GM19023 (cell line): Measurements from ENCODE around the gene MYCL.
"Not testable (repeated sequence)": the region's sequence is repeated elsewhere in the genome, so short reads cannot be mapped to it uniquely, and the experiment has no call there.

ENCODE experiments used
- ATAC-seq: cut with Tn5 transposase; IDR thresholded peaks from one replicate; pipeline ENCODE4 v1.9.1; 2021; ENCODE audit warnings: mild to moderate bottlenecking, moderate library complexity; ENCODE audit not compliant: unreplicated experiment

Gene MYCL

GRCh38 chr1:39919545-39919944 lies 17.8 kb upstream of the MYCL start:
- ATAC-seq, result no peak

- ATAC-seq, result no peak
Measured at GRCh38 chr1:39917825-39918224, 16.1 kb upstream of the MYCL start.

GRCh38 chr1:39915499-39916129 lies 13.9 kb upstream of the MYCL start:
- ATAC-seq, result no peak

GRCh38 chr1:39913136-39913535 lies 11.4 kb upstream of the MYCL start:
- ATAC-seq, result not testable (repeated sequence)

- ATAC-seq, result no peak
Measured at GRCh38 chr1:39910263-39910662, 8.5 kb upstream of the MYCL start.

- ATAC-seq, result no peak
Measured at GRCh38 chr1:39908534-39908933, 6.8 kb upstream of the MYCL start.

- ATAC-seq, result no peak
Measured at GRCh38 chr1:39907528-39908453, 6.1 kb upstream of the MYCL start.

- ATAC-seq, result no peak
Measured at GRCh38 chr1:39905172-39905571, 3.5 kb upstream of the MYCL start.

- ATAC-seq, result no peak
Measured at GRCh38 chr1:39902460-39902807, 717 bp upstream of the MYCL start.

GRCh38 chr1:39901464-39901713 lies 328 bp downstream of the MYCL start:
- peak; percentile 3 for ATAC-seq

- ATAC-seq, result peak; percentile 2
Measured at GRCh38 chr1:39900662-39901463, 854 bp downstream of the MYCL start.

- no peak for ATAC-seq
Measured at GRCh38 chr1:39899611-39900538, 1.8 kb downstream of the MYCL start.

GRCh38 chr1:39898648-39899603 lies 2.8 kb downstream of the MYCL start:
- no peak for ATAC-seq

- no peak for ATAC-seq
Measured at GRCh38 chr1:39898191-39898590, 3.5 kb downstream of the MYCL start.

GRCh38 chr1:39896909-39897685 lies 4.6 kb downstream of the MYCL start:
- no peak for ATAC-seq

- no peak for ATAC-seq
Measured at GRCh38 chr1:39895731-39896480, 5.8 kb downstream of the MYCL start.

GRCh38 chr1:39894884-39895495 lies 6.7 kb downstream of the MYCL start:
- no peak for ATAC-seq
